GM21367 (cell line): ENCODE results near the gene TMEM255B.
"Not testable (repeated sequence)": the region's sequence is repeated elsewhere in the genome, so short reads cannot be mapped to it uniquely, and the experiment has no call there.

ENCODE experiments used
- ATAC-seq: cut with Tn5 transposase; IDR thresholded peaks from one replicate; pipeline ENCODE4 v1.9.1; 2021; ENCODE audit not compliant: unreplicated experiment

TMEM255B gene

GRCh38 chr13:113785051-113786010 is 26.3 kb downstream of the TMEM255B start:
- ATAC-seq: no peak

GRCh38 chr13:113786262-113786841 is 27.3 kb downstream of the TMEM255B start:
- no peak for ATAC-seq

GRCh38 chr13:113787694-113788093 is 28.7 kb downstream of the TMEM255B start:
- no peak for ATAC-seq

- ATAC-seq: no peak
Measured at GRCh38 chr13:113788413-113789135, 29.5 kb downstream of the TMEM255B start.

- ATAC-seq: no peak
Measured at GRCh38 chr13:113789167-113789566, 30.1 kb downstream of the TMEM255B start.

- ATAC-seq: not testable (repeated sequence)
Measured at GRCh38 chr13:113789931-113790330, 30.9 kb downstream of the TMEM255B start.

GRCh38 chr13:113791226-113791625 is 32.2 kb downstream of the TMEM255B start:
- no peak for ATAC-seq

GRCh38 chr13:113791761-113792160 is 32.7 kb downstream of the TMEM255B start:
- ATAC-seq: no peak

GRCh38 chr13:113792236-113792770 is 33.3 kb downstream of the TMEM255B start:
- no peak for ATAC-seq

GRCh38 chr13:113792886-113793717 is 34.1 kb downstream of the TMEM255B start:
- ATAC-seq: no peak

- no peak for ATAC-seq
Measured at GRCh38 chr13:113793718-113794085, 34.7 kb downstream of the TMEM255B start.

GRCh38 chr13:113794086-113794485 is 35.1 kb downstream of the TMEM255B start:
- ATAC-seq: no peak

GRCh38 chr13:113794764-113795173 is 35.7 kb downstream of the TMEM255B start:
- no peak for ATAC-seq

- not testable (repeated sequence) for ATAC-seq
Measured at GRCh38 chr13:113795362-113795761, 36.3 kb downstream of the TMEM255B start.

GRCh38 chr13:113796211-113796963 is 37.4 kb downstream of the TMEM255B start:
- no peak for ATAC-seq

GRCh38 chr13:113796964-113797676 is 38.1 kb downstream of the TMEM255B start:
- ATAC-seq: no peak

- ATAC-seq: no peak
Measured at GRCh38 chr13:113798200-113798811, 39.3 kb downstream of the TMEM255B start.

GRCh38 chr13:113800576-113800926 is 41.5 kb downstream of the TMEM255B start:
- no peak for ATAC-seq
